HG02885 (cell line): ENCODE data around the gene LAMA1.
"Not testable (repeated sequence)": the region's sequence is repeated elsewhere in the genome, so short reads cannot be mapped to it uniquely, and the experiment has no call there.

Source experiments
- ATAC-seq: cut with Tn5 transposase; IDR thresholded peaks from one replicate; pipeline ENCODE4 v1.9.1; 2021; ENCODE audit warnings: mild to moderate bottlenecking; ENCODE audit not compliant: unreplicated experiment, poor library complexity

LAMA1 gene

GRCh38 chr18:7117390-7118355, at the start of gene LAMA1:
Gene LAMA1, minus strand, starts transcription at chr18:7117797. Its CDS starts 77 bp downstream, at chr18:7117720.
- no peak for ATAC-seq

GRCh38 chr18:7165846-7166393, 48.3 kb upstream of the LAMA1 start:
- ATAC-seq: no peak

GRCh38 chr18:7164323-7165004, 46.9 kb upstream of the LAMA1 start:
- no peak for ATAC-seq

- ATAC-seq: no peak
These were observed 40.6 kb upstream of the LAMA1 start for GRCh38 chr18:7158216-7158615.

- ATAC-seq: no peak
These were observed 40.2 kb upstream of the LAMA1 start for GRCh38 chr18:7157760-7158159.

GRCh38 chr18:7155887-7156286, 38.3 kb upstream of the LAMA1 start:
- ATAC-seq: no peak

- no peak for ATAC-seq
These were observed 37.5 kb upstream of the LAMA1 start for GRCh38 chr18:7155092-7155491.

DNA sequence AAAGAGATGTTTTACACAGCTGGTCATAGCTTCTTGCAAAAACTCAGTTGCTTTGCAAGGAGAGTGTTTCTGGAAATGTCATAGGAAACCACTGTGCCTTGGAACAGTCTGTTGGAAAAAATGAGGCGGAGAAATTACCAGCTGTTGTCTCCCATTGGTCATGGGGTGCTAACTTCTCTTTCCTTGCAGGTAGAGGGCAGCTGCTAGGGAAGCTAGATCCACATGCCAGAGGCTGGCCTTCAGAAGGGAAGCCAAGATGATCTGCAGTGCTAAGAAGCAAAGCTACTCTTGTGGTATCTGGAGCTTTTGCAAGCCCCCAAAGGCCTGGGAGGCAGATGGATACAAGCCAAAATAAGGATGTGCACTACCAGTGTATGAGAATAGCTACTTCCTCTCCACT, 34.8 kb upstream of the LAMA1 start:
- no peak for ATAC-seq

DNA sequence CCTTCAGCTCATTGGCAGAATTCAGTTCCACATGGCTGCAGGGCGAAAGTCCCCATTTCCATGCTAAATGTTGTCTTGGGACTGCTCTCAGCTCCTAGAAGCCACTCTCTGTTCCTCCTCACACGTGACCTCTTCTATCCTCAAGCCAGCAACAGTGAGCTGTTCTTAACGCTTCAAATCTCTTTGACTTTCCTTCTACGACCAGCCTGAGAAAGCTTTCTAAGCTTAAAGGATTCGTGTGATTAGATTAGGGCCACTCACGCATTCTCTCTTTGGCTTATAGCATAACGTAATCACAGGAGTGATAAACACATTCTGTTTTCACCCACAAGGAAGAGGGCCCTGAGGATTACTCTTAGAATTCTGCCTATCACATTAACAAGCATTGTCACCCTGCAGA, 29.8 kb upstream of the LAMA1 start:
- no peak for ATAC-seq

- no peak for ATAC-seq
These were observed 28.5 kb upstream of the LAMA1 start for GRCh38 chr18:7146067-7146466.

GRCh38 chr18:7144921-7145320, 27.3 kb upstream of the LAMA1 start:
- ATAC-seq: not testable (repeated sequence)

- no peak for ATAC-seq
These were observed 23.7 kb upstream of the LAMA1 start for GRCh38 chr18:7141287-7141686.

- ATAC-seq: no peak
These were observed 21.8 kb upstream of the LAMA1 start for GRCh38 chr18:7139409-7139808.

GRCh38 chr18:7133181-7133580, 15.6 kb upstream of the LAMA1 start:
- no peak for ATAC-seq

DNA sequence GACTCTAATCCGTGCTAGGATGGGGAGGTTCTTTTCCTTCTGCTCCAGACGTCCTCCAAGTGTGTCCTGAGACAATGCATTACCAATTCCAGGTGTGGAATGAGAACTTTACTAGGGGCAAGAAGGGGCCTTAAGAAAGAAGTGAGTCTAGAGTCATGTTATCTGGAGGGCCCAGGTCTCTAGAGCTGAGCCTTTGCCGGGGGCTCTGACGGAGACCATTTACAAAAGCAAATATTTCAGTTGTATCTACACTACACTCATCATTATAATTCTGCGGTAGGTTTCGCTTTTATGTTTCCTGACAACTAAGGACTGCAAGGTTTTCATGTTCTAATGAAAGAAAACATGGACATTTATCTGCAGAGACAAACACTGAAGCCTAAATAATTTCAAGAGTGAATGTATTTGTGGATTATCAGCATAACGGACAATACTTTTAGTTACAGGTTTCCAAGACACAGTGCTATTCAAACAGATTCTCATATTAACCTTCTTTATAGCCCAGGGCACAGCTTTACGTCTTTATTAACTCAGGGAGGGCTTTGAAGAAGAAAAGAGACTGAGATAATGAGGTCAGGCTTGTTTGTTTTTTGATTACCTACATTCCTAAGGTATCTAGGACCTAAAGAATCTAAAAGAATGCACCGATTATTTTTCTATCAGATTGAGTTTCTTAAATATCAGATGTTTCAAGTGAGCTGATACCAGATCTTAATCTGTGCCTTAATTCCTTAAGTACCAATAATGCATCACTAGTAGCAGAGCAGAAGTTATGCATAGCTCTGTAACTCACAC, 15.0 kb upstream of the LAMA1 start:
- ATAC-seq: no peak

GRCh38 chr18:7122376-7122775, 4.8 kb upstream of the LAMA1 start:
- ATAC-seq: no peak

- ATAC-seq: no peak
These were observed 706 bp downstream of the LAMA1 start for GRCh38 chr18:7116792-7117389.

GRCh38 chr18:7116001-7116730, 1.4 kb downstream of the LAMA1 start:
- no peak for ATAC-seq

- no peak for ATAC-seq
These were observed 4.7 kb downstream of the LAMA1 start for GRCh38 chr18:7112936-7113335.
